ENCODE measurements around the gene DNAAF5.

DNA sequence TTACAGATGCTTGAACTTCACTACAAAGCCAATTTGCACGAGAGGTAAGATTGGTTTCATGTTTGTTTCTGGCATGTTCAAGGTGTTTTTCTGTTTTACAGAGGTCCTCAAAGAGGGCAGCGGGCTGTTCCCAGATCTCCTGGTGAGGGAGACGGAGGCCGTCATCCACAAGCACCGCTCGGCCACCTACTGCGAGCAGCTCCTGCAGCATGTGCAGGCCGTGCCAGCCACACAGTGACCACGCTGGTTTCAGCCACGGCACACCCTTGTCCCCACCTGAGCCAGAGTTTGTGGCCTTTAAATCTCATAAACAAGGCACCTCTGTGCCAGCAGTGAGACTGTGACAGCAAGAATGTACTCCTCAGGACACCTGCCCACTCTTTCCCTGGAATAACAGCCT, 58.9 kb downstream of the DNAAF5 start:
- TF ChIP-seq, protein P1, sequence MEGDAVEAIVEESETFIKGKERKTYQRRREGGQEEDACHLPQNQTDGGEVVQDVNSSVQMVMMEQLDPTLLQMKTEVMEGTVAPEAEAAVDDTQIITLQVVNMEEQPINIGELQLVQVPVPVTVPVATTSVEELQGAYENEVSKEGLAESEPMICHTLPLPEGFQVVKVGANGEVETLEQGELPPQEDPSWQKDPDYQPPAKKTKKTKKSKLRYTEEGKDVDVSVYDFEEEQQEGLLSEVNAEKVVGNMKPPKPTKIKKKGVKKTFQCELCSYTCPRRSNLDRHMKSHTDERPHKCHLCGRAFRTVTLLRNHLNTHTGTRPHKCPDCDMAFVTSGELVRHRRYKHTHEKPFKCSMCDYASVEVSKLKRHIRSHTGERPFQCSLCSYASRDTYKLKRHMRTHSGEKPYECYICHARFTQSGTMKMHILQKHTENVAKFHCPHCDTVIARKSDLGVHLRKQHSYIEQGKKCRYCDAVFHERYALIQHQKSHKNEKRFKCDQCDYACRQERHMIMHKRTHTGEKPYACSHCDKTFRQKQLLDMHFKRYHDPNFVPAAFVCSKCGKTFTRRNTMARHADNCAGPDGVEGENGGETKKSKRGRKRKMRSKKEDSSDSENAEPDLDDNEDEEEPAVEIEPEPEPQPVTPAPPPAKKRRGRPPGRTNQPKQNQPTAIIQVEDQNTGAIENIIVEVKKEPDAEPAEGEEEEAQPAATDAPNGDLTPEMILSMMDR (IDR thresholded peaks at IDR 0.05; ENCODE audit: poor library complexity), result no peak
- no peak for TF ChIP-seq EZH2 (IDR thresholded peaks at IDR 0.05; ENCODE audit: borderline replicate concordance)
